ENCODE data around the gene C2CD2. TPM values are rescaled to one million over a fixed set of nuclear protein-coding genes. Genes with fewer than 3 reads are reported as not detected.

The C2CD2 gene
- total and polyA plus RNA-seq, 9 donors: 18.9 to 61.5 (median 37.4) TPM

GRCh38 chr21:41880153-41880552, 73.7 kb downstream of the C2CD2 start:
- Histone ChIP-seq H3K4me3 (no peak overlapping the region), H3K27ac (no peak overlapping the region)
- no peak for DNase-seq

DNA sequence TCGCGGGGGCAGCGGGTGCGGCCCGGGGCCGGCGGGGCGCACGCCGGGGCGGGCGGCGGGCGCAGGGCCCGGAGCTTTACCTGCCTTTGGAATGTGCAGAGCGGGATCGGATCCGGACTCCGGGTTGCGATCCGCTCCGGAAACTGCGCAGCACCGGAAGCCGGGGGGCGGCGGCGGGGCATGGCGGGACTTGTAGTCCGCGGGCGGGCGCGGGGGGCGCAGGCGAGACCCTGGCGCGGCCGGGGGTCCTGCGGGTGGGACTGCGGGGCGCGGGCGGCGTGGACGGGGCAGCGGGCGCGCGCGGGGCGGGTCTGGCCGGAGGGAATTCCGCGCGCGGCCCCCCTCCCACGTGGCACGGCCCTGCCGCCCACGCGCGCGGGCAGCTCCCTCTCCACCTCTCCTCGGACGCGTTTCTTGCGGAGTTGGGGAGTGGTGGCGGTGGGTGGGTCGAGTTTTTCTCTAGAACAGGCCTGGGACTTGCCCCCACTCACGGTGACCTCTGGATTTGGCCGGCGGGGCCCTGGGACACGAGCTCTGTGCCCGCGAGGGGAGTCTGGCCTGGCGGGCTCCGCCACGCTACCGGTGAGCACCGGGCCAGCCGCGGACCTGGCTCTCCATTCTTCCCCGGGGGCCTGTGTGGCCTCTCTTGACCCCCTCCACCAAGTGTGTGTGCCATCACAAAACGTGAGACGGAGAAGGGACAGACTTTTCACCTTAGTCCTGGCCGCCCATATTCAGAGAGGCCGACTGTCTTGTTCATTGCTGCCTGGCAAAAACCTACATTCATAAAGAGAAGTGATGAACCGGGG, 74.4 kb downstream of the C2CD2 start, which contains the start of gene PRDM15:
Gene PRDM15, minus strand, starts transcription at position 155 of the 809 bp plus-strand sequence. CDS start 18,981 bp downstream, outside the sequence.
- 1 to 2% (median 2%) methylated on average over 38 to 87 of the region's 89 CpGs for WGBS, 3 donors
- H3K36me3 ChIP-seq: no peaks in the 10 kb centered on the region
- intact Hi-C loops (cut with DNase I): loop anchor here in 2 of 4 donors (5.0 to 10.0 kb wide), 2 partner anchors 65 to 128 kb away; no protein-coding TSS in a partner anchor
- no peaks in the 10 kb centered on the region for H3K27me3 ChIP-seq
- peak within 1 kb of the TSS; percentile 67 to 69 for H3K27ac ChIP-seq
- no peaks in the 10 kb centered on the region for H3K9me3 ChIP-seq
- peak; percentile 26 for TF ChIP-seq POLR2A (IDR thresholded peaks at IDR 0.05)
- TF ChIP-seq, protein P1, sequence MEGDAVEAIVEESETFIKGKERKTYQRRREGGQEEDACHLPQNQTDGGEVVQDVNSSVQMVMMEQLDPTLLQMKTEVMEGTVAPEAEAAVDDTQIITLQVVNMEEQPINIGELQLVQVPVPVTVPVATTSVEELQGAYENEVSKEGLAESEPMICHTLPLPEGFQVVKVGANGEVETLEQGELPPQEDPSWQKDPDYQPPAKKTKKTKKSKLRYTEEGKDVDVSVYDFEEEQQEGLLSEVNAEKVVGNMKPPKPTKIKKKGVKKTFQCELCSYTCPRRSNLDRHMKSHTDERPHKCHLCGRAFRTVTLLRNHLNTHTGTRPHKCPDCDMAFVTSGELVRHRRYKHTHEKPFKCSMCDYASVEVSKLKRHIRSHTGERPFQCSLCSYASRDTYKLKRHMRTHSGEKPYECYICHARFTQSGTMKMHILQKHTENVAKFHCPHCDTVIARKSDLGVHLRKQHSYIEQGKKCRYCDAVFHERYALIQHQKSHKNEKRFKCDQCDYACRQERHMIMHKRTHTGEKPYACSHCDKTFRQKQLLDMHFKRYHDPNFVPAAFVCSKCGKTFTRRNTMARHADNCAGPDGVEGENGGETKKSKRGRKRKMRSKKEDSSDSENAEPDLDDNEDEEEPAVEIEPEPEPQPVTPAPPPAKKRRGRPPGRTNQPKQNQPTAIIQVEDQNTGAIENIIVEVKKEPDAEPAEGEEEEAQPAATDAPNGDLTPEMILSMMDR (IDR thresholded peaks at IDR 0.05): no peak
- peak; percentile 80 to 89 (median 87) for DNase-seq
- peak within 1 kb of the TSS; percentile 80 for H3K4me3 ChIP-seq
- peaks cover 7% of the 10 kb centered on the region for H3K4me1 ChIP-seq (ENCODE audit: insufficient read depth)

More at GRCh38 chr21:41880153-41880552, 73.7 kb downstream of the C2CD2 start:
- H3K36me3 ChIP-seq: no peaks in the 10 kb centered on the region
- H3K9me3 ChIP-seq: no peaks in the 10 kb centered on the region
- peaks cover 7% of the 10 kb centered on the region for H3K4me1 ChIP-seq (ENCODE audit: insufficient read depth)
- 82 to 86% (median 83%) methylated on average over 9 of the region's 9 CpGs for whole genome bisulfite sequencing, 3 donors
- no peaks in the 10 kb centered on the region for H3K27me3 ChIP-seq
- TF ChIP-seq POLR2A (IDR thresholded peaks at IDR 0.05) (no peak), EP300 (IDR thresholded peaks at IDR 0.05) (no peak)
- TF ChIP-seq, protein P1 (IDR thresholded peaks at IDR 0.05): no peak
- intact Hi-C loops (cut with DNase I): loop anchor here in 1 of 4 donors (10.0 kb wide), 1 partner anchor 75 kb away; the partner anchor contains the start of gene C2CD2

DNA sequence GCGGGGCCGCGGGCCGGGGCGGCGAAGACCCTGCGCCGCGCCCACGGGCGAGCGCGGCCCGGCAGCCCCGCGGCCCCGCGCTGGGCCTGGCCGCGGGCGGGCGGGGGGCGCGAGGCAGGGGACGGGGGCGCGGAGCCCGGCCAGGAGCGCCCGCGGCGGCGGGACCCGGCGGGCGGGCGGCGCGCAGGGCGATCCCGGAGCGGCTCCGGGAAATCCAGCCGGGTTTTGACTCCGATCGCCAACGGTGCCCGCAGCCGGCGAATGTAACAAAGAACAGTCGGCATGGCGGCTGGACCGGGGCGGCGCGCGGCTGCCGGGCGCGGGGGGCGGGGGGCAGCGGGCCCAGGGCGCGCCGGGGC, 75.0 kb downstream of the C2CD2 start:
- peak; percentile 78 to 87 (median 85) for DNase-seq
- Histone ChIP-seq H3K4me3 (peak overlapping the region; percentile 80), H3K27ac (no peak overlapping the region), H3K9me3 (no peaks in the 10 kb centered on the region), H3K36me3 (no peaks in the 10 kb centered on the region), H3K27me3 (no peaks in the 10 kb centered on the region), H3K4me1 (ENCODE audit: insufficient read depth) (peaks cover 7% of the 10 kb centered on the region)
- WGBS, 3 donors: 0 to 4% (median 0%) methylated on average over 11 to 61 of the region's 65 CpGs
- TF ChIP-seq POLR2A (IDR thresholded peaks at IDR 0.05) (no peak), EP300 (IDR thresholded peaks at IDR 0.05) (no peak)
- TF ChIP-seq, protein P1 (IDR thresholded peaks at IDR 0.05): no peak
- intact Hi-C loops (cut with DNase I): loop anchor here in 2 of 4 donors (5.0 to 10.0 kb wide), 2 partner anchors 64 to 128 kb away; no protein-coding TSS in a partner anchor

- peaks cover 7% of the 10 kb centered on the region for H3K4me1 ChIP-seq (ENCODE audit: insufficient read depth)
- intact Hi-C loops (cut with DNase I): loop anchor here in 2 of 4 donors (5.0 to 10.0 kb wide), 2 partner anchors 63 to 129 kb away; no protein-coding TSS in a partner anchor
- H3K36me3 ChIP-seq: no peaks in the 10 kb centered on the region
- TF ChIP-seq POLR2A (IDR thresholded peaks at IDR 0.05) (no peak), EP300 (IDR thresholded peaks at IDR 0.05) (no peak)
- TF ChIP-seq, protein P1 (IDR thresholded peaks at IDR 0.05): no peak
- no peaks in the 10 kb centered on the region for H3K9me3 ChIP-seq
- H3K4me3 ChIP-seq: peak overlapping the region; percentile 80
- peak in 4 of 5 donors; percentile 48 to 59 (median 55) for DNase-seq
- WGBS, 3 donors: 0% methylated on average over 35 to 48 of the region's 48 CpGs
- H3K27me3 ChIP-seq: no peaks in the 10 kb centered on the region
- peak overlapping the region in 1 of 2 donors; percentile 38 for H3K27ac ChIP-seq
Measured at GRCh38 chr21:41877901-41878830, 75.7 kb downstream of the C2CD2 start.
